Liver (tissue), 3 donors: ENCODE data around the gene DAB1.

ENCODE experiments used
- ATF3 ChIP-seq: IDR thresholded peaks from 2 replicates; pipeline ENCODE4 v1.6.1; 2016; ENCODE audit warnings: antibody characterized with exemption
- CTCF ChIP-seq: fragments of 150-350 bp; IDR thresholded peaks from 2 replicates; pipeline ENCODE4 v1.5.1; 2017; ENCODE audit warnings: improper control_type of control experiment, low read depth, low read length; ENCODE audit not compliant: missing input control
- SP1 ChIP-seq: IDR thresholded peaks from 2 replicates; pipeline ENCODE4 v1.6.1; 2018; ENCODE audit warnings: antibody characterized with exemption, mild to moderate bottlenecking
- TAF1 ChIP-seq: conservative IDR thresholded peaks from 2 replicates; pipeline ENCODE4 v1.6.1; 2016; ENCODE audit warnings: antibody characterized with exemption, mild to moderate bottlenecking
- TF ChIP-seq, protein P1 (sequence below): IDR thresholded peaks from 2 replicates; pipeline ENCODE4 v1.6.1; 2016; ENCODE audit warnings: antibody characterized with exemption
- donor health status: healthy.
- donor health status: healthy.

DNA sequence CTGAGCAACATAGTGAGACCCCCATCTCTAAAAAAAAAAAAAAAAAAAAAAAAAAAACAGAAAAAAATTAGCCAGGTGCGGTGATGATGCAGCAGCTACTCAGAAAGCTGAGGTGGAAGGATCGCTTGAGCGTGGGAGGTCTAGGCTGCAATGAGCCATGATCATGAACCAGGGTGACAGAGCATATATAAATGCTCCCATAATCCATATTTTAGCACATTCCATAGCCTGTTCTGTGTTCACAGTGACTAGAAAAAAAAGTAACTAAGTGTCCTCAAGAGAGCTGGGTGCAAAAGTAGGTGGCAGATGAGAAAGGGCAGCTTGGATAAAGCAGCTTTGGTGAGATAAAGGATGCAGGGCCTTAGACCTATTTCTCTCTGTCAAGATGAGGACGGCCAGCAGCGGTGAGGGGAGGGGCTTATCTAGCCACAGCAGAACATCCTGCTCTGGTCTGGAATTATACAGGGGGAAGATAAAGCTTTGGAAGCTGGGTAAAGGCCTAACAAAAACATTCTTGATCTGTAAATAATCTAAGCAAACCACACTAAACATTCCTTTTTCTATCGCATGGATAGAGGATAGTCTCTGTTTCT lies 205.3 kb downstream of the DAB1 start:
- no peak for TF ChIP-seq ATF3
- no peak for TF ChIP-seq TAF1
- no peak for TF ChIP-seq CTCF
- TF ChIP-seq SP1, result no peak
- TF ChIP-seq, protein P1, sequence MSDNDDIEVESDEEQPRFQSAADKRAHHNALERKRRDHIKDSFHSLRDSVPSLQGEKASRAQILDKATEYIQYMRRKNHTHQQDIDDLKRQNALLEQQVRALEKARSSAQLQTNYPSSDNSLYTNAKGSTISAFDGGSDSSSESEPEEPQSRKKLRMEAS, result no peak
